Transverse colon (tissue), 4 donors: Measurements from ENCODE around the gene VNN1.

Source experiments
- EP300 ChIP-seq: sonication (generic); formaldehyde crosslinking; IDR thresholded peaks from one replicate; pipeline ENCODE4 v1.6.1; 2017; ENCODE audit warnings: antibody characterized with exemption, low read depth
- POLR2A ChIP-seq: fragments of 450-650 bp; IDR thresholded peaks from one replicate; pipeline ENCODE4 v1.6.1; 2016; ENCODE audit warnings: antibody characterized with exemption, mild to moderate bottlenecking, moderate library complexity
- POLR2AphosphoS5 ChIP-seq, 3 donors: sonication (generic); formaldehyde crosslinking; IDR thresholded peaks; one replicate each; pipeline ENCODE4 v1.6.1; 2016; ENCODE audit warnings: antibody characterized with exemption in 3 of 3
- TF ChIP-seq, protein P1 (sequence below), 5 experiments: fragments of 200-600 bp in 3 of 5; fragments of 450-650 bp in 2 of 5; sonication (generic) in 3 of 5; IDR thresholded peaks; 1 replicate in 2 of 5; 2 replicates in 3 of 5; pipeline ENCODE4 v1.5.1; 2016 to 2017; ENCODE audit warnings: antibody characterized with exemption in 5 of 5, inconsistent platforms in 3 of 5, mild to moderate bottlenecking in 2 of 5, moderate library complexity in 1 of 5

DNA sequence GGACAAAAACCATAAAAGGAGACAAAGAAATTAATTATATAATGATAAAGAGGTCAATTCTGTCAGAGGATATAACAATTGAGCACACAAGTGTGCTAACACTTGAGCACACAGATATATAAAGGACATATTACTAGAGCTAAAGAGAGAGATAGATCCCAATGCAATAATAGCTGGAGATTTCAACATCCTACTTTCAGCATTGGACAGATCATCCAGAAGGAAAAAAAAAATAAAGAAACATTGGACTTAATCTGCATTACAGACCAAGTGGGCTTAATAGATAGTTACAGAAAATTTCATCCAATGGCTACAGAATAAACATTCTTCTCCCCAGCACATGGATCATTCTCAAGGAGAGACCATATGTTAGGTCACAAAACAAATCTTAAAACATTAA, 9.9 kb downstream of the VNN1 start:
- TF ChIP-seq, protein P1, sequence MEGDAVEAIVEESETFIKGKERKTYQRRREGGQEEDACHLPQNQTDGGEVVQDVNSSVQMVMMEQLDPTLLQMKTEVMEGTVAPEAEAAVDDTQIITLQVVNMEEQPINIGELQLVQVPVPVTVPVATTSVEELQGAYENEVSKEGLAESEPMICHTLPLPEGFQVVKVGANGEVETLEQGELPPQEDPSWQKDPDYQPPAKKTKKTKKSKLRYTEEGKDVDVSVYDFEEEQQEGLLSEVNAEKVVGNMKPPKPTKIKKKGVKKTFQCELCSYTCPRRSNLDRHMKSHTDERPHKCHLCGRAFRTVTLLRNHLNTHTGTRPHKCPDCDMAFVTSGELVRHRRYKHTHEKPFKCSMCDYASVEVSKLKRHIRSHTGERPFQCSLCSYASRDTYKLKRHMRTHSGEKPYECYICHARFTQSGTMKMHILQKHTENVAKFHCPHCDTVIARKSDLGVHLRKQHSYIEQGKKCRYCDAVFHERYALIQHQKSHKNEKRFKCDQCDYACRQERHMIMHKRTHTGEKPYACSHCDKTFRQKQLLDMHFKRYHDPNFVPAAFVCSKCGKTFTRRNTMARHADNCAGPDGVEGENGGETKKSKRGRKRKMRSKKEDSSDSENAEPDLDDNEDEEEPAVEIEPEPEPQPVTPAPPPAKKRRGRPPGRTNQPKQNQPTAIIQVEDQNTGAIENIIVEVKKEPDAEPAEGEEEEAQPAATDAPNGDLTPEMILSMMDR (IDR thresholded peaks at IDR 0.05) = no peak
- TF ChIP-seq POLR2AphosphoS5 (IDR thresholded peaks at IDR 0.05) (no peak), POLR2A (no peak), EP300 (no peak)
